A204.1 (cell line): ENCODE results near the gene CD8B.
"Not testable (repeated sequence)": the region's sequence is repeated elsewhere in the genome, so short reads cannot be mapped to it uniquely, and the experiment has no call there.

Source experiments
- FAIRE-seq: peaks from 2 replicates; lab custom pipeline; 2012; peaks lifted over from hg19 to GRCh38; lab: Jason Lieb, UNC

CD8B gene

DNA sequence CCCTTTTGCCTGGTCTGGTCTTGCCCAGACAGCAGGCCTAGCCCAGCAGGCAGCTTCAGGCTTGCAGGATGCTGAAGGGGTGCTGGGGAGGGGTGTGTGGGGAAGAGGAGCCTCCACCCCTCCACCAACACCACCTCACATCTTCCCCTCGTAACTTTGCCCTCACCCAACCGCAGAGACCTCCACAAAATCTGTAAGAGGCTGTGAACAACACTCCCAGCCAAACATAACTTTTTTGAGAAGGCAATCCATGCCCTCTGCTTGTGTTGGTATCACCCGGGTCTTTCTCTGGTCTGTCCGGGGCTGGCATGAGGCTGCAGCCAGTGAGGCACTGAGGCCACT is 26.2 kb downstream of the CD8B start:
- not testable (repeated sequence) for FAIRE-seq

DNA sequence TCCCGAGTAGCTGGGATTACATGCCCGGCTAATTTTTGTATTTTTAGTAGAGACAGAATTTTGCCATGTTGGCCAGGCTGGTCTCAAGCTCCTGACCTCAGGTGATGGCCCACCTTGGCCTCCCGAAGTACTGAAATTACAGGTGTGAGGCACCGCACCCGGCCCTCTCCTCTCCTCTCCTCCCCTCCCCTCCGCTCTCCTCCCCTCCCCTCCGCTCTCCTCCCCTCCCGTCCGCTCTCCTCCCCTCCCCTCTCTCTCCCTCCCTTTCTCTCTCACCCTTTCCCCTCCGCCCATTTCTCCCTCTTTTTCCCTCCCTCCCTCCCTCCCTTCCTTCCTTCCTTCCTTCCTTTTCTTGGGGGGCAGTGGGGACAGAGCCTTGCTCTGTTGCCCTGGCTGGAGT is 28.4 kb downstream of the CD8B start:
- no peak for FAIRE-seq

DNA sequence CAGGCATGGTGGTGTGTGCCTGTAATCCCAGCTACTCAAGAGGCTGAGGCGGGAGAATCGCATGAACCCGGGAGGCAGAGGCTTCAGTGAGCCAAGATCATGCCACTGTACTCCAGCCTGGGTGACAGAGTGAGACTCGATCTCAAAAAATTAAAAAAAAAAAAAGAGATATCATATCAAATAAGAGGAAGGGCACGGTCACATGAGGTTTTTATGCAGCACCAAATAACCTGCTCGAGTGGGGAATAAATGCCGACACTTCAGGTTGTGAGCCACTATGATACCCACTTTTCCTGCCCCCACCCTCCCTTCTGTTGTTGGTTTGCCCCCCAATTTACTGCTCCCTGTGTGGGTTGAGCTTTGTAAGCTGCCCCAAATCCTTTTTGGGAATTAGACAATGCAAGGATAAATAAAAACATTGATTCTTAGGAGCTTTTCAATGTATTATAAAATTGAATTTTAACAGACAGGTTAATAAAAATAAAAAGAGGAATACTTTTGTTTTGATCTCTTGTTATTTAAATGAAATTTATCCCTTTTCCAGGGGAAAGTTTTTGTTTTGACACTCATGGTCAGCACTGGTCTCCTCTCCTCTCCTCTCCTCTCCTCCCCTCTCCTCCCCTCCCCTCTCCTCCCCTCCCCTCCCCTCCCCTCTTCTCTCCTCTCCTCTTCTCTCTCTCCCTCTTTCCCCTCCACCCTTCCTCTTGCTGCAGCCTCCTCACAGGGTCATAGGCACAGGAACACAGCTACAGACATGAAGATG is 29.2 kb downstream of the CD8B start:
- FAIRE-seq = no peak

GRCh38 chr2:86831537-86831936 is 30.1 kb downstream of the CD8B start:
- FAIRE-seq = no peak

DNA sequence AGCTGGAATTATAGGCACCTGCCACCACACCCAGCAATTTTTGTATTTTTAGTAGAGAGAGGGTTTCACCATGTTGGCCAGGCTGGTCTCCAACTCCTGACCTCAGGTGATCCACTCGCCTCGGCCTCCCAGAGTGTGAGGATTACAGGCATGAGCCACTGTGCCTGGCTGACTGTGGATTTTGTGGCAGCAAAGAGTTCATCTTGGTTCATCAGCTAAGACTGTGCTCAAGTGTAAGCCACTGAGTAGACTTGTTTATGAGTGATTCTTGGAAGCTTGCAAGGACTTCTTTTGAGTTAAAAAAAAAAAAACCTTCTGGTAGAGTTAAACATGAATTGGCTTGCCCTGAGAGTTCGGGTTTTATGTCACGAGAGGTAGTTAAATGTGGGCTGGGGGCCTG is 34.7 kb downstream of the CD8B start:
- FAIRE-seq = no peak

DNA sequence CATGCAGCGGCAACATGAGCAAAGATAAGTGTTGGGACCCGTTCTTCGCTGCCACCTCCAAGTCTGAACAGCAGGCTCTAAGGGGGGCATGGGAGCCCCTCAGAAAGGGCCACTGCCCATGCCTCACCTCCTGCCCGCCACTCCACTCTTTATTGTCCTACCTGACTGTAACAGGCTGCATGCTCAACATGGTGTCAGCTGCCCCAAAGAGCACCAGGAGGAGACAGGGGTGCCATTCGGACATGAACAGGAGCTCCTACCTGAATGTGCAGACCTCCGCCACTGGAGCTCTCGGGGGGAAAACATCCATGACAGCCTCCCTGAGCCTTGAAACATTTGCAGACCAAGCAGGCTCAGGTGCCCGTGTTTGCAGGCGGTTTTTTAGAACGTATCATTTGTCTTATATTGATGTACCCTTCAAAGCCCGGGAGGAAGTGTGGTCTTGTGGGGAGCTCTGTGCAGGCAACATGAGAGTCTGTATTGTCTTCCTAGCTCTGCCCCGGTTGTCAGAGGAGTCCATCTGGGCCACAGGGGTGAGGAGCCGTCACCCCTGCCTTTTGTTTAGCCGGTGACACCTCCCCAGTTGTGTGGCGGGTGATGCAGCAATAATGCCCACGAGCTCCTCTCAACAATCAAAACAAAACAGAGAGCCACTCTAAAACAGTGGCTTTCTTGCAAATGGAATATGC is 35.8 kb downstream of the CD8B start:
- FAIRE-seq = no peak

GRCh38 chr2:86825036-86825692 is 36.5 kb downstream of the CD8B start:
- FAIRE-seq = no peak

DNA sequence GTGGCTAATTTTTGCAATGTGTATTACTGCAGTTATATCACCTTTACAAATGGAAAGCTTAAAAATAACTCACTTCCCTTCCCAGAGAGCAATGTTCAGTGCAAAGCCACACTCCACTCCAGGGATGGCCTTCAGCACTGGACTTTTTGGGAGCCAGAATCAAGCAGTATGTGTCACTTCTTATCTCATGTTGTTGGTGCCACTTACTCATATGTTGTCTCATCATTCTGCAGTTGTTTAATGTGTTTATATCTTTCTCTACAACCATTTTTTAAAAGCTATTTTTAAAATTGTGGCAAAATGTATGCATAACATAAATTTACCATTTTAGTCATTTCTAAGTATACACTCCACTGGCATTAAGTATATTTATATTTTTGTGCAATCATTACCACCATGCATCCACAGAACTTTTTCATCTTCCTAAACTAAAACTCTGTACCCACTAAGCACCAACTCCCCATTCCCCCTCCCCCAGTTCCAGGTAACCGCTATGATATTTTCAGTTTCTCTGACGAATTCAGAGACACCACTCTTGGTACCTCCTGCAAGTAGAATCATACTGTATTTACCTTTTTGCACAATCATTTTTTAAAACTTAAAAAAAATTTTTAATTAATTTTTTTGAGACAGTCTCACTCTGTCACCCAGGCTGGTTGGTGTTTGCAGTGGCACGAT is 38.9 kb downstream of the CD8B start:
- FAIRE-seq = no peak

DNA sequence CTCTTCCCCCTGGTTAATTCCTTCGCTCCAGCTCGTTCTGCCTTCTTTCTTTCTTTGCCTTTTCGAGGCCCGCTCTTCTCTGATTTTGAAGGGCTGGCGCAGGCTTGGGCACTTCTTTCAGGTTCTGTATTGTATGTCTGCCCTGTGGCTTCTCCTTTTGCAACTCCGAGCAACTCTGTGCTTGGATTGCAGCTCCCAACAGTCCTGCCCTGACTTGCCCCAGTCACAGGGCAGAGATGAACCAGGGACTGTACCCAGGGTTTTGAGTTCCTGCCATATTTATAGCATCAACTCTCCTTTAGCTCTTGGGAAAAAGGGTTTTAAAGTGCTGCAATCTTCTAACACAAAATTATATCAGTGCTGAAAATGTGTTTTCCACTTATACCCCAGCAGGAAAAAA is 39.8 kb downstream of the CD8B start:
- no peak for FAIRE-seq

DNA sequence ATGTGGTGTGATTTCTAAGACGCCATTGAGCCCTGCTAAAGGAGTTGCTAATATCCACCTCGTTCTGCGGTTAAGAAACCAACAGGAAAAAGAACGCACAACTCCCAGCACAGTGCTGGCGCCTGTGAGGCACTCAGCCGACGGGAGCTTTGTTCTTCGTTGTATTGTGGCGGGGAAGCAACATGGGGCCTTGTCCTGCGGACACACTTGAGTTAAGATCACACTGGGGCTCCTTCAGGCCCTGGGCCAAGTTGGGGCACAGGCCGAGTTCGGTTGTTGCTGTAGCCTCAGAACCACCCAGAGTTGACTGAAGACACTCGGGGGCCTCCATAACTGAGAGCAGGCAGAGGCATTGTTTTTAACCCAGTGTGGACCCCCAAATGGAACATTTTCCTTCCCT is 40.4 kb downstream of the CD8B start:
- FAIRE-seq = no peak

DNA sequence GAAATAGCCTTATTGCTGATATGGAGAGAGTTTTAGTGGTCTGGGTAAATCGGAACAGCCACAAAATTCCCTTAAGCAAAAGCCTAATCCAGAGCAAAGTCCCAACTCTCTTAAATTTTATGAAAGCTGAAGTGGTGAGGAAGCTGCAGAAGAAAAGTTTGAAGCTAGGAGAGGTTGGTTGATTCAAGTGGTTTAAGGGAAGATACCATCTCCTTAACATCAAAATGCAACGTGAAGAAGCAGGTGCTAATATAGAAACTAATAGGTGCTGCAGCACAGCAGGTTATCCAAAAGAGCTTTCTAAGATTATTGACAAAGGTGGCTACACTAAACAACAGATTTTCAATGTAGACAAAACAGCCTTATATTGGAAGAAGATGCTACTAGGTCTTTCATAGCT is 42.7 kb downstream of the CD8B start:
- FAIRE-seq = no peak

GRCh38 chr2:86818114-86818801 is 43.4 kb downstream of the CD8B start:
- no peak for FAIRE-seq

DNA sequence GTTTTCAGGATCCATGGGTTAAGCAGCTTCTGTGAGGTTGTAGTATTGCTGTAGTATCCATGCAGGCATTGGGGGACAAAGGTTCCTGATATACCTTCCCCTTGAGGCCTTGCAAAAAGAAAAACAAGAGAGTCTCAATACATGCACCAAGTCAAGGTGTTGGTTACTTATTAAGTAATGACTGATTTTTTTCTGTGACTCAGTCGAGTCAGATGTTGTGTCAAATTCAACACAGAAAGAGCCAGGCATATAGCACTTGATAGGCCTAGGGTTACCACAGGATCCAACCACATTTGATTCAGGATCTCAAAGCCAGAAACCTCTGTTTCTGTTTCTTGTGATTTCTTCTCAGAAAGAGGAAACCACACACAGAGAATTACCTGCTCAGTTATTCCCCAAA is 46.1 kb downstream of the CD8B start:
- FAIRE-seq = no peak

GRCh38 chr2:86809481-86810121 is 52.1 kb downstream of the CD8B start:
- FAIRE-seq = no peak

GRCh38 chr2:86808315-86809161 is 53.1 kb downstream of the CD8B start:
- FAIRE-seq = no peak

- FAIRE-seq = no peak
Measured at GRCh38 chr2:86807468-86808275, 54.0 kb downstream of the CD8B start.

- FAIRE-seq = no peak
Measured at GRCh38 chr2:86807133-86807467, 54.6 kb downstream of the CD8B start.

DNA sequence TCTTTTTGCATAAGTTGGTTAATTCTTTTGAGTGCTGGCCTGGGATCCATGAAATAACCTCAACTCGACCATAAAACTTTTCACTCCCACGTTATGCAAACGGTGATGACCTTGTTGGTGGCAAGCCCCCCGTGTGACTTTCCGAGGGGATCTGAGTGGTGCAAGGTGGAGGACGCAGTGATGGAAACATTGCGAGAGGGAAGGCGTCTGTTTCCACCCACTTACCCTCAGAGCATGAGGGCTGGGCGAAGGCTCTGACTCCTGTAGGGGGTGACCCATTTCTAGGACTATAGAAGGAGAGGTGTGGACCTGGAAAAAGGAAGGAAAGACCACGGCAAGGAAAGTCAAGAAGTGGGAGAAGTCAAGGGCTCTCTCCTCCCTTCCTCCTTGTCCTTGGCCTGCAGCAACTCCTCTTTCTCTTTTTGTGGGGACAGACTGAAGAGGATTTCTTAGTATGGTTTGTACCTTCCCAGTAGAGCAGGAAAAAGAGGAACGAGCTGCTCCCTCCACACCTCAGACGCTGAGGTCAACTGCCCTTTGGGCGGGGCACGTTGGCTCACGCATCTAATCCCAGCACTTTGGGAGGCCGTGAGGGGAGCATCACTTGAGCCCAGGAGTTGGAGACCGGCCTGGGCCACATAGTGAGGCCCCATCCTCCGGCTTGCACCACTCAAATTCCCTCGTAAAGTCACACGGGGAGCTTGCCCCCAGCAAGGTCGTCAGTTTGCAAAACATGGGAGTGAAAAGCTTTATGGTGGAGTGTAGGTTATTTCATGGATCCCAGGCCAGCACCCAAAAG is 55.4 kb downstream of the CD8B start:
- FAIRE-seq = no peak

DNA sequence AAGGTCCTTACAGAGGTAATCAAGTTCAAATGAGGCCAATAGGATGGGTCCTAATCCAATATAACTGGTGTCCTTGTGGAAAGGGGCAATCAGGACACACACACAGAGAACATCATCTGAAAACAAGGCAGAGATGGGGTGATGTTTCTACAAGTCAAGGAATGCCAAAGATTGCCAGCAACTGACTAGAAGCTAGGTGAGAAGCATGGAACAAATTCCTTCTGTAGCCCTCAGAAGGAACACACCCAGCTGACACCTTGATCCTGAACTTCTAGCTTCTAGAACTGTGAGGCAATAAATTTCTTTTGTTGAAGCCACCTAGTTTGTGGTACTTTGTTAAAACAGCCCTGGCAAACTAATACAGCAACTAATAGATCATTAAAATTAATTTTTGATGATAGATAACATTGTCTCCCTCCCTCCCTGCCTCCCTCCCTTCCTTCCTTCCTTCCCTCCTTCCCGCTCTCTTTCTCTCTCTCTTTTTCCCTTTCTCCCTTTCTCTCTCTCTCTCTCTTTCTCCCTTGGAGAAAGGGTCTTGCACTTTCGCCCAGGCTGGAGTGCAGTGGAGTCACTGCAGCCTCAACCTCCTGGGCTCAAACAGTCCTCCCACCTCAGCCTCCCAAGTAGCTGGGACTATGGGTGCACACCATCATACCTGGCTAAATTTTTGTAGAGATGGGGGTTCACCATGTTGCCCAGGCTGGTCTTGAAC is 60.7 kb downstream of the CD8B start:
- FAIRE-seq = no peak
